A673 (cell line): Measurements from ENCODE around the gene EIF4ENIF1. TPM values are rescaled to one million over a fixed set of nuclear protein-coding genes. Genes with fewer than 3 reads are reported as not detected.

ENCODE experiments used
- BruUV-seq: library from RNA; stranded (reverse); fragments of 400-500 nt; replicated peaks from 2 replicates; lab custom pipeline; 2021; lab: Mats Ljungman, UMichigan
- CTCF ChIA-PET: fragments of 300-600 bp; sonication (Branson Sonifier 250); formaldehyde crosslinking; loops from one replicate; lab custom pipeline; 2022; ENCODE audit warnings: antibody characterized with exemption; lab: Charles Lee
- POLR2A ChIA-PET: fragments of 300-600 bp; sonication (Branson Sonifier 250); formaldehyde crosslinking; loops from one replicate; lab custom pipeline; 2022; ENCODE audit warnings: antibody characterized with exemption; ENCODE audit not compliant: low non-redundant PET; lab: Charles Lee
- DNase-seq: peaks from one replicate; pipeline ENCODE4 v3.0.0-alpha.2; 2015; ENCODE audit warnings: low spot score
- H3K27ac ChIP-seq: fragments of 200-600 bp; sonication (generic); 2 replicates; pipeline ENCODE4 v1.5.1; 2016; ENCODE audit warnings: mixed run types, low read depth, mild to moderate bottlenecking, mixed read lengths, antibody characterized with exemption, low read length; ENCODE audit not compliant: poor library complexity, severe bottlenecking
- H3K27me3 ChIP-seq: fragments of 200-600 bp; sonication (generic); replicated peaks from 2 replicates; pipeline ENCODE4 v1.6.1; 2017; ENCODE audit warnings: mixed run types, low read depth, mild to moderate bottlenecking, mixed read lengths, antibody characterized with exemption, low read length; ENCODE audit not compliant: insufficient read depth, poor library complexity
- H3K36me3 ChIP-seq: fragments of 200-600 bp; sonication (generic); 2 replicates; pipeline ENCODE4 v1.6.1; 2016; ENCODE audit warnings: mixed run types, mild to moderate bottlenecking, mixed read lengths, antibody characterized with exemption, low read length; ENCODE audit not compliant: insufficient read depth, poor library complexity, severe bottlenecking
- H3K4me1 ChIP-seq: fragments of 200-600 bp; sonication (generic); 2 replicates; pipeline ENCODE4 v1.6.1; 2017; ENCODE audit warnings: mixed run types, mild to moderate bottlenecking, mixed read lengths, antibody characterized with exemption, low read length; ENCODE audit not compliant: insufficient read depth, poor library complexity, severe bottlenecking
- H3K4me3 ChIP-seq: fragments of 200-600 bp; sonication (generic); 2 replicates; pipeline ENCODE4 v1.5.1; 2016; ENCODE audit warnings: low read depth, mixed run types, mild to moderate bottlenecking, mixed read lengths, low read length; ENCODE audit not compliant: poor library complexity, severe bottlenecking
- H3K9me3 ChIP-seq: fragments of 200-600 bp; sonication (generic); 2 replicates; pipeline ENCODE4 v1.6.1; 2016; ENCODE audit warnings: mixed run types, low read depth, mild to moderate bottlenecking, mixed read lengths, antibody characterized with exemption, low read length; ENCODE audit not compliant: poor library complexity, severe bottlenecking
- CTCF ChIP-seq: fragments of 300-800, 200-600 bp; sonication (generic); conservative IDR thresholded peaks from 2 replicates; pipeline ENCODE4 v1.5.1; 2017; ENCODE audit warnings: low read depth, mild to moderate bottlenecking, antibody characterized with exemption, low read length, moderate library complexity, mixed read lengths
- EZH2 ChIP-seq: fragments of 200-600 bp; sonication (generic); IDR thresholded peaks from 2 replicates; pipeline ENCODE4 v1.6.1; 2017; ENCODE audit warnings: borderline replicate concordance, low read depth, mild to moderate bottlenecking, mixed read lengths, antibody characterized with exemption, low read length; ENCODE audit not compliant: poor library complexity, severe bottlenecking
- intact Hi-C: fragments of 100-400 bp; cut with micrococcal nuclease; formaldehyde crosslinking; loops from one replicate; pipeline ENCODE4 v1.10.0; 2022; ENCODE audit not compliant: unreplicated experiment
- total RNA-seq: library from RNA; stranded (reverse); gene quantifications from 2 replicates; pipeline ENCODE4 v1.2.3, GENCODE V29; 2021

Gene EIF4ENIF1
- total RNA-seq, 1 experiment from 2014 or later = 47.7 TPM

GRCh38 chr22:31445642-31446041 is 44.0 kb downstream of the EIF4ENIF1 start:
- no peaks in the 10 kb centered on the region for H3K9me3 ChIP-seq
- POLR2A ChIA-PET = no interaction called here
- TF ChIP-seq EZH2 = no peak
- no peak for TF ChIP-seq CTCF
- no peaks in the 10 kb centered on the region for H3K27me3 ChIP-seq
- no peak for DNase-seq
- H3K4me3 ChIP-seq = no peak overlapping the region
- intact Hi-C loops = no loop called here
- CTCF ChIA-PET = no interaction called here
- H3K27ac ChIP-seq = no peak overlapping the region
- no peaks in the 10 kb centered on the region for H3K4me1 ChIP-seq
- BruUV-seq = no TSS peak
- peaks cover 58% of the 10 kb centered on the region for H3K36me3 ChIP-seq

DNA sequence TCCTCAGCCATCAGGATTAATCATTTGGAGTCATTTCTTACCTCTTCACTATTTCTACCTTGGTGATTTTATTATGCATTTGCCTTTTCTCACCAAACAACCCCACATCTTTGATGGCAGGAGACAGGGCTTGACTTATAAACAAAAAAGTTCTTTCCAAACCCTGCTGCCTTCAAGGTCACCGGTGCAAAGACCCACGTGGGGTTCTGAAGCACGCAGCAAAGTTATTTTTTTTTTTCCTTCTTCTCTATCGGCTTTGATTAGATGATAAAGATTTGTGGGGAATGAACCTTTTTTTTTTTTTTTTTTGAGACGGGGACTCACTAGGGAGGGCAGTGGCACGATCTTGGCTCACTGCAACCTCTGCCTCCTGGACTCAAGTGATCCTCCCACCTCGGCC is 46.1 kb downstream of the EIF4ENIF1 start:
- H3K36me3 ChIP-seq = peaks cover 75% of the 10 kb centered on the region
- H3K4me3 ChIP-seq = no peak overlapping the region
- no TSS peak for BruUV-seq
- CTCF ChIA-PET = no interaction called here
- H3K9me3 ChIP-seq = no peaks in the 10 kb centered on the region
- H3K27ac ChIP-seq = no peak overlapping the region
- intact Hi-C loops = no loop called here
- no peaks in the 10 kb centered on the region for H3K4me1 ChIP-seq
- no peaks in the 10 kb centered on the region for H3K27me3 ChIP-seq
- TF ChIP-seq EZH2 (no peak), CTCF (no peak)
- POLR2A ChIA-PET = no interaction called here
- no peak for DNase-seq

DNA sequence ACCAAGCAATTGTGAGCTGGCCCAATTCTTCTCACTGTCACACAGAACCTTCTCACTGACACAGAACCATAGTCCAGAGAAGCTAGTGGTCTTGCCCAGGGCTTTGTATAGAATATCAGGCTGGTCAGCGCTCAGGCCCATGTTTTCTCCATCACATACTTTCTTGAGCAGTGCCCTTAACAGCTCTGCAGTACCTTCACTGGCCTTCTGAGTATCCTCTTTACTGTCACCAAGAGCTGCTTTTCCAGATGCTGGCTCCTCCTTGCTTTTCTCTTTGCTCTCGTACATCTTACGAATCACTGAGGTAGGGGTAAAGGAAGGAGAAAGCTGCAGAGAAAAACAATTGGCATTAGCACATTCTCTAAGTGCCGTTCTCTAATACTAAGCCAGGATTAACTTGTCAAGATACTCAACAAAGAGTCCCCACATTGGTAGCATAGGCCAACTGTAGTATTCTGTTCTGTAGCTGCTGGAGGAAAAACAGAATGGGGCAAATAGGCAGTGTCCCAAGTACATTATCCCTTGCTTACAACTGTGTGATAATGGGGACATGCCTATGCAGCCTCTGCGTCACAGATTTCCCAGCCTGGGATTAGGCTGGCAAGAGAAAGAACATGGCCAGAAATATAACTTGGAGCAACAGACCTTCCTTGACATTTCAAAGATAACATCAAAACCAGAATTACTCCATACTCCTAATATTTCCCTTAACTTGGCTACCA is 46.7 kb downstream of the EIF4ENIF1 start:
- TF ChIP-seq CTCF = no peak
- no TSS peak for BruUV-seq

More for the DNA sequence above, 46.7 kb downstream of the EIF4ENIF1 start:
- no peaks in the 10 kb centered on the region for H3K4me1 ChIP-seq
- H3K36me3 ChIP-seq = peaks cover 81% of the 10 kb centered on the region
- H3K4me3 ChIP-seq = no peak overlapping the region
- H3K27me3 ChIP-seq = no peaks in the 10 kb centered on the region
- intact Hi-C loops = no loop called here
- DNase-seq = no peak
- no peaks in the 10 kb centered on the region for H3K9me3 ChIP-seq
- ChIA-PET POLR2A (no interaction called here), CTCF (no interaction called here)
- H3K27ac ChIP-seq = no peak overlapping the region
